ENCODE data around the gene MLF2.
"Not testable (repeated sequence)": the region's sequence is repeated elsewhere in the genome, so short reads cannot be mapped to it uniquely, and the experiment has no call there.

The MLF2 gene

GRCh38 chr12:6722863-6723262 lies 30.1 kb downstream of the MLF2 start:
- no peak for ATAC-seq
- TF ChIP-seq CREB5 (CRISPR knock-in tag; IDR thresholded peaks at IDR 0.05; ENCODE audit: low read depth) (no peak), ZNF70 (CRISPR knock-in tag; IDR thresholded peaks at IDR 0.05) (no peak), ARNTL (CRISPR knock-in tag; IDR thresholded peaks at IDR 0.05; ENCODE audit: borderline replicate concordance, low read depth) (no peak), CSRNP3 (CRISPR knock-in tag; IDR thresholded peaks at IDR 0.05) (no peak), PATZ1 (CRISPR knock-in tag; IDR thresholded peaks at IDR 0.05; ENCODE audit: borderline replicate concordance) (no peak), GLIS3 (CRISPR knock-in tag; IDR thresholded peaks at IDR 0.05) (no peak), BACH2 (CRISPR knock-in tag; IDR thresholded peaks at IDR 0.05; ENCODE audit: borderline replicate concordance) (no peak), ZFP3 (CRISPR knock-in tag; IDR thresholded peaks at IDR 0.05) (no peak)

- ATAC-seq, result no peak
Measured at GRCh38 chr12:6716874-6717437, 36.0 kb downstream of the MLF2 start.

GRCh38 chr12:6716031-6716873 lies 36.7 kb downstream of the MLF2 start:
- not testable (repeated sequence) for ATAC-seq

More at GRCh38 chr12:6716874-6717437, 36.0 kb downstream of the MLF2 start:
- no peak for TF ChIP-seq ESRRG (CRISPR knock-in tag; IDR thresholded peaks at IDR 0.05)

- ATAC-seq, result no peak
- no peak for TF ChIP-seq RARB (CRISPR knock-in tag; IDR thresholded peaks at IDR 0.05)
- no peak for TF ChIP-seq CSDC2 (CRISPR knock-in tag; IDR thresholded peaks at IDR 0.05)
- no peak for TF ChIP-seq PATZ1 (CRISPR knock-in tag; IDR thresholded peaks at IDR 0.05; ENCODE audit: borderline replicate concordance)
- no peak for TF ChIP-seq ARNTL (CRISPR knock-in tag; IDR thresholded peaks at IDR 0.05; ENCODE audit: borderline replicate concordance, low read depth)
- no peak for TF ChIP-seq ZFP30 (CRISPR knock-in tag; IDR thresholded peaks at IDR 0.05)
- no peak for TF ChIP-seq ISL1 (CRISPR knock-in tag; IDR thresholded peaks at IDR 0.05)
- TF ChIP-seq SNAI2 (CRISPR knock-in tag; IDR thresholded peaks at IDR 0.05), result no peak
- no peak for TF ChIP-seq ZFP3 (CRISPR knock-in tag; IDR thresholded peaks at IDR 0.05)
Measured at GRCh38 chr12:6708960-6709394, 44.0 kb downstream of the MLF2 start.

GRCh38 chr12:6708351-6708750 lies 44.6 kb downstream of the MLF2 start:
- not testable (repeated sequence) for ATAC-seq

GRCh38 chr12:6703631-6704030 lies 49.3 kb downstream of the MLF2 start:
- ATAC-seq, result no peak
- no peak for TF ChIP-seq ARNTL (CRISPR knock-in tag; IDR thresholded peaks at IDR 0.05; ENCODE audit: borderline replicate concordance, low read depth)
- TF ChIP-seq SNAI2 (CRISPR knock-in tag; IDR thresholded peaks at IDR 0.05), result no peak
- TF ChIP-seq OSR1 (CRISPR knock-in tag; IDR thresholded peaks at IDR 0.05), result no peak
- no peak for TF ChIP-seq ESRRG (CRISPR knock-in tag; IDR thresholded peaks at IDR 0.05)
- no peak for TF ChIP-seq POU6F1 (CRISPR knock-in tag; IDR thresholded peaks at IDR 0.05; ENCODE audit: borderline replicate concordance, low read depth)
- TF ChIP-seq TCF4 (CRISPR knock-in tag; IDR thresholded peaks at IDR 0.05; ENCODE audit: borderline replicate concordance), result no peak
- TF ChIP-seq CSRNP3 (CRISPR knock-in tag; IDR thresholded peaks at IDR 0.05), result no peak
- no peak for TF ChIP-seq TOX (CRISPR knock-in tag; IDR thresholded peaks at IDR 0.05; ENCODE audit: borderline replicate concordance)
- no peak for TF ChIP-seq ZFP3 (CRISPR knock-in tag; IDR thresholded peaks at IDR 0.05)
- TF ChIP-seq CSDC2 (CRISPR knock-in tag; IDR thresholded peaks at IDR 0.05), result no peak
- TF ChIP-seq ZNF70 (CRISPR knock-in tag; IDR thresholded peaks at IDR 0.05), result no peak
